GM18520 (cell line): ENCODE measurements around the gene RAB8B.
"Not testable (repeated sequence)": the region's sequence is repeated elsewhere in the genome, so short reads cannot be mapped to it uniquely, and the experiment has no call there.

Source experiments
- ATAC-seq: cut with Tn5 transposase; IDR thresholded peaks from one replicate; pipeline ENCODE4 v1.9.1; 2021; ENCODE audit not compliant: unreplicated experiment

Gene RAB8B

DNA sequence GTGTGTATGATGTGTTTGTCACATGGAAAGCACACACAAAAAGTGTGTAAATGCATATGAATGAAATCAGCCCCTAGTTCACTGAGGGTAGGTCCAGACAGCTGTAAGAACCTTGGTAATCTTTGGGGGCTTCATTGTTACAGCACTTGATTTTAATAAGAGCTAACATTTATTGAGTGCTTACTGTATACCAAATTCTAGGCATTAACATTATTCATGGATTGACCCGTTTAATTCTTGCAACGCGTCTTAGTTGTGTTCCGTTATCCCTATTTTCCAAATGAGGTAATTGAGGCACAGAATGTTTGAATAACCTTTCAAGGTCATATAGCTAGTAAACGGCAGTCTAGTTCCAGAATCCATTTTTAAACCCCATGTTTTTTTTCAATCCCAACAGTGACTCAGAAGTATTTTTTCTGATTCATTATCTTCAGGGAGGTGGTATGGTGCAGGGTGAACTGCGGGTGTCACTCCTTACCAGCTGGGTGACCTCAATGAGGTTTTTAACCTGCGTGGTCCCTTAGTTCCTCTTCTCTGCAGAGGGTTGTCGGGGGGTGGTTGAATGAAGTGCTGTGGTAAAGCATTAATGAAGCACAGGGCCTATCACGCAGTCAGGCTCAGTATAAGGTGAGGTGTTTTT is 14.2 kb downstream of the RAB8B start:
- no peak for ATAC-seq

DNA sequence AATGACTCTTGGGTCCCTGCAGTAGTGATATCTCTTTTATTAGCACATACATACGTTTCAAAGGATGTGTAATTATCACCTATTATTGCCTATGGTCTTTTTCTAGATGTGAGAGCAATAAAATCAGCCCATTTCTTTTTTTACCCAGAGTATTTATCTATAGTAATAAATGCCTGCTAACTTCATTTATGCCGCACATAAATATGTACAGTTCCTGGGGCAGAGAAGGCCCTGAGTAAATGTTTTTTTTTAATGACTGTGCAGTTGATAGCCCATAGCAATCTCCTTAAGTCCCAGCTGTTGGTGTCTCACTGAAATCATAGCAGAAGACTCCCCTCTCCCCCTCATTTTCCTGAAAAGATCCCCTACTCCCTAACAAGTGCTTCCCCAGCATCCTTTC is 16.7 kb downstream of the RAB8B start:
- no peak for ATAC-seq

DNA sequence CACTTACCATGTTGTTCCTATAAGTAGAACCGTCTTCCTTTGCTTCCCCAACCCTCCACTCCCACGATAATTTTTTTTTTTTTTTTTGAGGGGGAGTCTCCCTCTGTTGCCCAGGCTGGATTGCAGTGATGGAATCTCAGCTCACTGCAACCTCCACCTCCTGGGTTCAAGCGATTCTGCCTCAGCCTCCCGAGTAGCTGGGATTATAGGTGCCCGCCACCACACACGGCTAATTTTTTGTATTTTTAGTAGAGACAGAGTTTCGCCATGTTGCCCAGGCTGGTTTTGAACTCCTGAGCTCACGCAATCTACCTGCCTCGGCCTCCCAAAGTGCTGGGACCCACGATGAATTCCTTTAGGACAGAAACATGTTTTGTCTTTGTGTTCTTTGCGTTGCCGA is 19.4 kb downstream of the RAB8B start:
- ATAC-seq: not testable (repeated sequence)

DNA sequence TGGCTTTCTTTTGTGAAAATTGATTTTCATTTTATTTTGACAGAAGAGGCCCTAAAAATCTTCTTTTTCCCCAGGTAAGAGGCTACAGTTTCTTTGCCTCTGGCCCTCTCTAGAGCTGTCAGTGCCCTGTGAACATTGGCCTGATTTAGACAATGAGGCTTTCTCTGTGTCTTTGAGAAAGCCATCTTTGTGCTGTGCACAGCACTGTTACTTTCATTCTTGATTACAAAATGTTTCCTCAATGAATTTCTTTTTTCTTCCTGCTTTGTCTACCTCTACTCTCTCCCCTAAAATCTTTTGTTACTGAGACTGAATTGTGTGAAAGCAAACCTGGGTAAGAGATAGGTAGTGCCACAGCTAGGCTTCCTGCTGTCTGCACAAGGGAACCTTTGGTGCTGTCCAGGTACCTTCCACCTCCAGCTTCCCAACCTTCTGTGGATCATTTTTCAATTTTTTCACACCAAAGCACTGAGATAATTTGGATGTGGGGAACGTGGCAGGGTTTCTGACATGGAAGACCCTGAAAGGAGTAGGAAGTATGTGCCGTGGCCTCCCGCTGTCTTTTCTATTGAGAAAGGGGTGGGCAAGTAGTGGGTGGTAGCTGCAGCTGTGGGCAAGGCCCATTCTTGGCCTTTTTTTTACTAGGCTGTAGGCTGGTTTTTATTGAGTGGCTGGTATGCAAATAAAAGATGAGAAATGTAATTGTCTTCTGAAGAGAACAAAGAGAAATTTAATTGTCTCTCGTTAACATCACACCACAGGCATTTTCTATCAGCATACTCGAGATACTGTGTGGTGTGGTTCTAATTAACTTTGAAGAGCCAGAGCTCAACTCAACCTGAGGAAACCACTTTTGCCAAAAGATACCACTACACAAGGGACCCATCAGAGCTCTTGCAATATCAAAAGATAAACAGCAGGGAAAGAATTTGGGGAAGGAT is 21.0 kb downstream of the RAB8B start:
- no peak for ATAC-seq

DNA sequence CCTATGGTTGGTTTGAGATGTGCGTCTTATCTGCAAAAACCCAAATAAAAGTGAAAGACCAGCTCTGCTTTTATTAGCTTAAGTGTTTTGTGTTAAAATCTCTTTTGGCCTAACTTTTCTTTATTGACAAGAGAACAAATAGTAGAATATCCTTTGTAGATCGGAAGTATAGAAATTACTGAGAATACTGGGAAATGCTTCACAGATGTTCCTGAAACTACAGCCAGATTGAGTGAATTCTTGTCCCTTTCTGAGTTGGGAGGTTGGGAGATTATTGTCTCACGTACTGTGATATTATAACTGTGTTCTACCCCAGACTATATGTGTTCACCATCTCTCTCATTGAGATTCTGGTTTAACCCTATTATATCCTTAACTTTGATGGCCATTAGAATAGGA is 21.7 kb downstream of the RAB8B start:
- ATAC-seq: no peak

DNA sequence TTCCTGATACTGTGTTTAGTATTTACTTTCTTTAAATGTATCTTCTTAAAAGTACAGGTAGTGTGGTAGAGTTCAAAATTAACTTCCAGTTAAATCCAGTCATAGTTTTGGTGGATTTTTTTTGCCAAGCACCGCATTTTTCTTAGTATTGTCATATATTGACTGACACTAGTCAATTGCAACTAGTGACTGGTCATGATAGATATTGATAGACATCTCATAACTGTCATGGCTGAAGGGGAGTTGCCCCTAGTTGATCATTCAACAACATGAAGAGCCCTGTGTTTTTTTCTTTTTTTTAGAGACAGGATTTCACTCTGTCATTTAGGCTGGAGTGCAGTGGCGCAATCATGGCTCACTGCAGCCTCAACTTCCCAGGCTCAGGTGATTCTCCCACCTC is 22.1 kb downstream of the RAB8B start:
- ATAC-seq: no peak

DNA sequence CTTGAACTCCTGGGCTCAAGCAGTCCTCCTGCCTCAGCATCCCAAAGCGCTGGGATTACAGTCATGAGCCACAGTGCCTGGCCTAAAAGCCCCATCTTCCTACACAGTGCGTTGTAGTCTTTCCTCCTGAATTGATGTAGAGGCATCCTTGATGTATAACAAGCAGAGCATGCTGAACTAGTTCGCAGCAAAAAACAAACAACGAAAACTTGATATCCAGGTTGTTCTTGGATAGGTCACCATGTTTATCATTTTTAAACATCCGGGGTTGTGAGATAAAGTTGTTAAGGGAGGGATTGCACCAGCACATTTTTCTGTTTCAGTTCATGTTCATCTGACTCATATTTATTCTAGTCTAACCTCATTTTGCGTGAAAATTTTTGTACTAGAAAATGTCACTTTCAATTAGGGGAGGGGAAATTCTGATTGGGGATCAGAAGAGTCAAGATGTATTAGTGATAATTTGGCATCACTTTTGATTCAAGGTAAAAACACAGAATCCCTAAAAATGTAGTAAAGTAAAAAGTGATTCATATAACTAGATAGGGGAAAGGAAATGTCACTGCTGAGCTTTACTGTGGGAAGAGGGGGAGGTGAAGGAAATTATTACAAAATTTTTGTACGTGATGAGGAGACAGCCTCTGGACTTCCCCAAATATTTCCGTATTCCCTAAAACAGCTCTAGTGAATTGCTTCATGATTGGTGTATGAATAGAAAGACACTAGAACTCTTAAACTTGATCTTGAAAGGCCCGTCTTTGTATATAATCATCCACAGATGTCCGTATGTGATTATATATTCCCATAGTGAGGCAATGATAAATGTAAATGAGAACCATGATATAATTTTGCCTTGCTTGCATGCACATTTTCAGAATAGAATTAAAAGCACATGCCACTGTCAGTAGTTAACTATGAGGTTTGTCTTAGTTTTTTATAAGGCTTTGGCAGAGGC is 22.9 kb downstream of the RAB8B start:
- ATAC-seq: no peak

DNA sequence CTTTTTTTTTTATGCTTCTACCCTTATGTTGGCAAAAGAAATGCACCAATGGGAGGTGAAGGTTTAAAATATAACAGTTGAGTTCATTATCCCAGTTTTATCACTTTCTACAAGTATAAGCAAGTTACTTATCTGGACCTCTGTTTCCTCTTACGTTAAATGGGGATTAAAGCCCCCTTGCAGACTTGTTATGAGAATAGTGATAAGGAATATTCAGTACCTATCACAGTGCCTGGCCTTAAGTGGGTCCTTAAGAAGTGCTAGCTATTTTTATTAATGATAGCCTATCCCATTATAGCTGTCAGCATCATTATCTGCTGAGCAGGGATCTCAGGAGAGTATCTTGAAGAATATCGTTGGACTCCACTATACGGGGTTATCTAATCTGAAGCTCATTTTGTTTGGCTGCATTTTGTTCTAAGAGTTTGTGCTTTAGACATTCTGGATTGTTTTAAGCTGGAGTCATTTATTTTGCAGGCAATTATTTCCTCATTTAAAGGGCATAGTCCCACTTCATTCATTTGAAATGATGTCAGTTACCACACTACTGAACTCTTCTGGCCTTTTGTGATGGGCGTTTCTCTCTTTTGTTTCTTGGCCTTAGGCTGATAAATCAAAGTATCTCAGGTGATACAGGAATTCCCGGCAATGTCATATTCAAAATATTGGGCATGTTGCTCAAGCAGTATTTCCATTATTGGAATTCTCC is 28.8 kb downstream of the RAB8B start:
- no peak for ATAC-seq

DNA sequence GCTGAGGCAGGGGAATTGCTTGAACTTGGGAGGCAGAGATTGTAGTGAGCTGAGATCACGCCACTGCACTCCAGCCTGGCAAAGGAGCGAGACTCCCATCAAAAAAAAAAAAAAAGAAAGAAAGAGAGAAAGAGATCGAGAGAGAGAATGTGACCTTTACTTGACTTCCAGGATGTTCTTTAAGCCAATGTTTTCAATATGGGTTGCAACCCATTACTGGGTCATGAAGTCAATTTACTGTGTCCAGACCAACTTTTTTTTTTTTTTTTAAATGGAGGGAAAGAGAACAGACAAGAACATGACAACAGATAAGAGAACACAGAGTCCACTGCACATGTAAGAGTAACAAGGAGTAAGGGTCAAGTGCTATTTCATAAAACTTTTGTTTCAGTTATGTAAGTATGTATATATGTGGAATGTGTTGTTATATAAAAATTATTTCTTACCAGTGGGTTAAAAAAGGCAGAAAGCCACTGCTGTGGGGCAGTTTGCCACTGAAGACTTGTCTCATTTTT is 29.8 kb downstream of the RAB8B start:
- ATAC-seq: no peak

DNA sequence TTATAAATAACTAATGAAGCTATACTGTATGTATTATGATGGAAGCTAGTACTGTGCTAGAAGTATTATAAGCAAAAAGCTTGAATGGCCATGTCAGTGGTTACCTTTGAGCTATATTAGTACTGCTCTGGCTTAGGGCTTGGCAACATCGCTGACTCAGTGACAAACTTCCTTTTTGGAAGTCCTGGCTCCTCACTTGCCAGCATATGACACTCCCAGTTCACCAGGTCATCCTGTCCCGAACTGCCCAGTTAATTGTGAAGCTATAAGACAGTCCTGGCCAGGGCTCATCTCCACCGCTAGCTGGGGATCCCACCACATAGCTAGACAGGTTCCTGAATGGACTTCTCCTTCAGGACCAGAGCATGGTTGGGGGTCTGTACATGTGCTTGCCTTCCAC is 31.9 kb downstream of the RAB8B start:
- ATAC-seq: no peak

DNA sequence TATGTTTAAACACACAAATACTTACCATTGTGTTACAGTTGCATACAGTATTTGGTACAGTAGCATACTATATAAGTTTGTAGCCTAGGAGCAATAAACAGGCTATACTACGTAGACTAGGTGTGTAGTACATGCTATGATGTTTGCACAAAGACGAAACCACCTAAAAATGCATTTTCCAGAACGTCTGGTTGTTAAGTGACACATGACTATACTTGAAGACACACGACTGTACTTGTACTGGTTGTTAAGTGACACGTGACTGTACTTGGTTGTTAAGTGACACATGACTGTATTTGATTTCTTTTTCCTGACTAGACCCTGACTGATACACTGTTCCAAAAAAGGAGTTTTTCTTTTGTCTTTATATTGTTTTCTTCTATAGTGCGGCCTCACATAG is 34.1 kb downstream of the RAB8B start:
- no peak for ATAC-seq

DNA sequence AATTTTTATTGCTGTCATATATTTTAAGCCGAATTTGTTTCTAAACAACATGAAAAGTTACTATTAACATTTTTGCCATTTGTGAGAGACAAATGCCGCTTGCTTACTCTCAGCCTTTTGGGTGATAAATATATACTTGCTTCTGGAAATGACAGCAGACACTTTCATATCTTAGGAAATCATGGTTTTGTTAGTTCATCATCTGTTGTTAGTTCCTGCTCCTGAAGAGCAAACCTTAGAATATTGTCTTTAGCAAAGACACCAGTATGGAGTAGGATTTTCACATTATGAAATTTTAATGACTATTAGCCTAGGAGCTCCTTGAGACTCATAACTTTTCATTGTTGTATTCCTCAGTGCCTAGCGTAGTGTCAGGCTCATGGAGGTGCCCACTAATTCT is 36.0 kb downstream of the RAB8B start:
- no peak for ATAC-seq

DNA sequence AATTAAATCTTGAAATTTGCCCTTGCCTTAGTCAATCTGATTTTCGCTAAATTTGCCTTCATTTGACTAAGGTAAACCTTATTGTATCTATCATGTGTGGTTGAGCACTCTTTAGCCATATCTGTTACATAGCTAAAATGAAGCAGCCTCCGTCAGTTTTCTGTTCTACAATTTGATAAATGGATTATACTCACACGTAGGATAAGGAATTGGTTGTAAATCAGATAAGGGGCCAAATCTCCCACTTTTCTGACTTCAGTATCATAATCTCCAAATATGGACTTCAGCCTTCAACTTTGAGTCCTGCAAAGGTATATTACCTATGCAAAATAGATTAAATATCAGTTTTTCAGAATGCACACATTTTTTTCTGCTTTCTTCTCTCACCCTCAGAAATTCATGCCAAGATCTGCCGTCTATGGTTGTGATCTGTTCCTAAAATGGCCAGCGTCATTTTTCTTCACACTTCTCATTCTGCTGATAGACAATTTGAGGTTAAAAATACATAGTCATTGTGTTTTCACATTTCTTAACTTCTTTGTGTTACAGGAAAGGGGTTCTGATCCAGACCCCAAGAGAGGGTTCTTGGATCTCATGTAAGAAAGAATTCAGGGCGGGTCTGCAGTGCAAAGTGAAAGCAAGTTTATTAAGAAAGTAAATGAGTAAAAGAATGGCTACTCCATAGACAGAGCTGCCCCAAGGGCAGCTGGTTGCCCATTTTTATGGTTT is 36.9 kb downstream of the RAB8B start:
- ATAC-seq: no peak

DNA sequence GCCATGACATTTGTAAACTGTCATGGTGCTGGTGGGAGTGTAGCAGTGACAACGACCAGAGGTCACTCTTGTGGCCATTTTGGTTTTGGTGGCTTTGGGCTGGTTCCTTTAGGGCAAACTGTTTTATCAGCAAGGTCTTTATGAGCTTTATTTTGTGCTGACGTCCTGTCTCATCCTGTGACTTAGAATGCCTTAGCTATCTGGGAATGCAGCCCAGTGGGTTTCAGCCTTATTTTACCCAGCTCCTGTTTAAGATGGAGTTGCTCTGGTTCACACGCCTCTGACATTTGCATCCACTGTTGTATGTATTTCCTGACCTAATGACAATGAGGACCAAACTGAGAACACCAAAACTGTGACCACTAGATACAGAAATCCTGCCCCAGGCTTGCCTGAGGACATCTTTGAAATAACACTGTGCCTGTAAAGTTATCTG is 37.6 kb downstream of the RAB8B start:
- ATAC-seq: no peak

DNA sequence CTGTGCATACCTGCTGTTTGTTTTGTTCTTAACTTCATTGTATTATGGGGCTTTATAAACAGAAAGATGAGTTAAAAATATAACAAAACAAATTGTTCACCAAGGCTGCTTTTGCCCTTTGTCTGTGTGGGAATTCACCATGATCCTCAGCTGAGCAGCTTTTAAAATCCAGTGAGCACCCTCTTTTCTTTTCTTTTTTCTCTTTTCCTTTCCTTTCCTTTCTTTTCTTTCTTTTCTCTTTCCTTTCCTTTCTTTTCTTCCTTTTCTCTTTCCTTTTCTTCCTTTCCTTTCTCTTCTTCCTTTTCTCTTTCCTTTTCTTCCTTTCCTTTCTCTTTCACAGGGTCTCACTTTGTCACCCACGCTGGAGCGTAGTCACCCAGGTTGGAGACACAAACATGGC is 38.3 kb downstream of the RAB8B start:
- ATAC-seq: no peak

DNA sequence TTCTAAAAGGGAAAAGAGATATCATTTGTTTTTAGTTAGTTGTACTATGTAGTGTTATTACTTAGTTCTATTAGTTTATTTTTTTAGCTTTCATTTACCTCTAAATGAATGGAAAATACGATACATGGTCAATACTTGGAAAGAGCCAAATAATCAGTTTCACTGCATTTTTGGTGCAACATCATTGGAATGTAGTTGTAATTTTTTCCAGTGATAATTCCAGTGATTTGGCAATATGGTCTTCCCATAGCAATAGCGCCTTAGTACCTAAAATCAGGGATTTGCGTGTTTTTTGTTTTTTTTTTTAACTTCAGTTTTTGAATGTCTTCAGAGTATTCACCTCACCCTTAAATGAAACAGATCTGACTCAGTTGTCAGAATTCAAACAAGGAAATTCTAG is 41.8 kb downstream of the RAB8B start:
- no peak for ATAC-seq

DNA sequence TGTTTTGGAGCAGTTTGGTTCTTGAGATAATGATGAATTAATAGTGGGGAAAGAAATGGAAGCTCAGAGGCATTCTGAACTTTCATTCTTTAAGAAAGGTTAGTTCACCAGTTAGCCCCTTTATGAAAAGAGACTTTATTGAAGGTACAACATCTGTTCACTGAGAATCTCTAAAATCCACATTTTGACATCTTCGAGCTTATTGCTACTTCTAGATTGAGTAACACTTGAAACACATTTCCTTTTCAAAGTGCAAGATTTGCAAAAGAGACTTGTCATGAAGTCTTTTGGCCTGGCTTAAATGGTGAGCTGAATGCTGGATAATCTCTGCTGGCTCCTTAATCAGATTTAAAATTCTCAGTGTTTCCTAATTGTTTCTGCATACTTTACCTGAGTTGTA is 42.3 kb downstream of the RAB8B start:
- ATAC-seq: no peak

DNA sequence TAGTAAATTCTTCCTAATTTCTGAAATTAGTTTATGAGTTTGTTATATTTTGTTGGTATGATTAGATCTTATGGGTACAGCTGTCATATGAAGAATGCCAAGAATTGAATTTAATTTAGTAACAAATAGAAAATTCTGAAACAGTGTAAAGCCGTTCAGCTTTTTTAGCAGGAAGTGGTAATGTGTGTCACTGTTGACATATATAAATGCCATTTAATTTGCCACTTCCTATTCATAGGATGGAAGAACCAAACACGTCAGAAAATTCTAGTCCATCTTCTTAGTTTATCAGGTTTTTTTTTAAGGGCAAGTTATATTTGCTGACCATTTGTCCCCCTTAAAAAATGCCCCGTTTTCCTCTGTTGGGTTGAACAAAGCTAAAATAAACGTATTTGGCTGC is 43.0 kb downstream of the RAB8B start:
- no peak for ATAC-seq

DNA sequence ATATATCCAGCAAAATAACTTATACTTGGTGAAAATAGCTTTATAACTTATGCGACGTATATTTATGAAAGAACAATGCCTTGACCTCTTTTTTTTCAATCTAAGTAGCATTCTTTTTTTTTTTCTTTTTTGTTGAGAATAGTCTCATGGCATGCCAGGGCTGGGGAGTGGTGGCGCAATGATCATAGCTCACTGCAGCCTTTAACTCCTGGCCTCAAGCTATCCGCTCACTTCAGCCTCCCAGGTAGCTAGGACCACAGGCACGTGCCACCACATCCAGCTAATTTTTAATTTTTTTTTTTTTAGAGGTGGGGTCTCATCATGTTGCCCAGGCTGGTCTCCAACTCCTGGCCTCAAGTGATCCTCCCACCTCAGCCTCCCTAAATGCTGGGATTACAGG is 43.5 kb downstream of the RAB8B start:
- no peak for ATAC-seq
